Anterior cingulate cortex (tissue), 58 donors: ENCODE data around the gene NME4.

ENCODE experiments used
- DNase-seq, 58 donors: peaks; one replicate each; lab custom pipeline; 2025; lab: John Stamatoyannopoulos, UW

The NME4 gene

DNA sequence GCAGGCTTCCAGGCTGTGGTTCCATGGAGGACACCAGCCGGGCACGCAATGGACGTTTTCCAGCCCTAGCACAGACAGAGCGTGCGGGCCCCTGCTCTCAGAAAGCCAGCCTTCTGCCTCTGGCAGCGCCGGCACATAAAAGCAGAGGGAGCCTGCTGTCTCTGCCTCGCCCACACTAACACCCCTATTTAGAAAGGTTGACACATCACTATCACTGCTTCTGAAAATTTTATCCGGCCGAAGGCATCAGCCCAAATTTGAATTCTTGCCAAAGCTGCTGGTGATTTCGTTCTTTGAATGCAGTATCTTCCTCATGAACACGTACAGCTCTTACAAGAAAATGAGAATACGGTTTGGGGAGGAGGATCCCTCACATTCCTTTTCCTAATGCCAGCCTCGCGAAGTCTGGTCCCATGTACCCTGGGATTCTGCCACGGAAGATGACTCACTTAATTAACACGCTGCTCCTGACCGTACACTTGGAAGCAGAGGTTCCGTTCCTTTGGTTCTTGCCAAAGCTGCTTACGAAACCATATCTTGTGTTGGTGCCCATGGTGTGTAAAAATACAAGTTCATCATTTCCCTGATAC, 27.1 kb downstream of the NME4 start:
- DNase-seq, result peak in 51 of 58 donors; percentile 26 to 87 (median 58)

DNA sequence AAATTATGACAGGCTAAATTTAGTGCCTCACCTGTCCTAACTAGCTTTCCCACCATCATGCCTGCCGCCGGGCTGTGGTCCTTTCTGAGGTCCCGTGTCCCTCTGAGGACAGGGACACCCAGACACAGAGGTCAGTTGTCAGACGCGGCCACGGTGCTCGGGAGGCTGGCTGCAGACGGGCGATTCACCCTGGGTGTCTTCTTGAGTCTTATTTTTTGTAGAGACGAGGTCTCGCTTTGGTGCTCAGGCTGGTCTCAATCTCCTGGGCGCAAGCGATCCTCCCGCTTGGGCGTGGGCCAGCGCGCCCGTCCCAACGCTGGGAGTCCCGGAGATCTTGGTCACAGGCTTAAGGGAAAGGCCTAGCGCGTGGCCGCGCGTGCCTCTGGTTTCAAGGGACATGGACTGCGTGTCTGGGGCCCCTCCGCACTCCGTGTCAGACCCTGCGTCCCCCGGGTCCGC, 27.7 kb downstream of the NME4 start:
- DNase-seq, result peak in 26 of 58 donors; percentile 27 to 70 (median 52)

DNA sequence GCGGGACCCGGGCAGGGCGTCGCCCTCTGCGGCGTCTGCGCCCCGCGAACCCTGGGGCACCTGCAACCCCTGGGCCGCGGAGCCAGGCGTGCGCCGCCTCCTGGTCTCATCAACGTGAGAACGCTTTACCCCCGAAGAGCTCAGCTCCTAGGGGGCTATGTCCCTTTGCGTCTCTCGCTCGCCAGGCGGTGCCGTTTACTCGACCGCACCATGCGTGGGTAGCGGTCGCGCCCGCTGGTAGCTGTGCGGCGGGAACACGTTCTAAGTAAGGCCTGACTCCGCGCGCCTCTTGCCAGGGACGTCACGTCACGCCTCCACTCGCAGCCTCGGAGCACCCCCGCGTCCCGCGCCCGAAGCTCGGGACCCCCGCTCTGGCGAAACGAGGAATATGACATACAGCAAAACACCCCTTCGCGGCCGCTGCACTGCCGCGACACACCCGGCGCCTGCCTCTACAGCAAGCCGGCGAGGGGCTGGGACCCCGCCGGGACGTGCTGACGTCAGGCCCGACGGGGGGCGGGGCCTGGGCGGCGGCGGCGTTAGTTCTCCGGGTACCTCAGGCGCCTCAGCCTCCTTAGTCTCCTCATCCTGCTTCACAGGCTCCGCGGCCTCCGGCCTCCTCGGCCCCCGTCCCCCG, 28.2 kb downstream of the NME4 start, which contains the start of gene RAB11FIP3:
Gene RAB11FIP3 (plus strand): TSS at position 568 of the 637 bp plus-strand sequence. CDS start 358 bp downstream, outside the sequence.
- DNase-seq, result peak; percentile 38 to 92 (median 82)

GRCh38 chr16:425740-426114, 28.7 kb downstream of the NME4 start:
- DNase-seq, result peak in 1 of 58 donors; percentile 42

DNA sequence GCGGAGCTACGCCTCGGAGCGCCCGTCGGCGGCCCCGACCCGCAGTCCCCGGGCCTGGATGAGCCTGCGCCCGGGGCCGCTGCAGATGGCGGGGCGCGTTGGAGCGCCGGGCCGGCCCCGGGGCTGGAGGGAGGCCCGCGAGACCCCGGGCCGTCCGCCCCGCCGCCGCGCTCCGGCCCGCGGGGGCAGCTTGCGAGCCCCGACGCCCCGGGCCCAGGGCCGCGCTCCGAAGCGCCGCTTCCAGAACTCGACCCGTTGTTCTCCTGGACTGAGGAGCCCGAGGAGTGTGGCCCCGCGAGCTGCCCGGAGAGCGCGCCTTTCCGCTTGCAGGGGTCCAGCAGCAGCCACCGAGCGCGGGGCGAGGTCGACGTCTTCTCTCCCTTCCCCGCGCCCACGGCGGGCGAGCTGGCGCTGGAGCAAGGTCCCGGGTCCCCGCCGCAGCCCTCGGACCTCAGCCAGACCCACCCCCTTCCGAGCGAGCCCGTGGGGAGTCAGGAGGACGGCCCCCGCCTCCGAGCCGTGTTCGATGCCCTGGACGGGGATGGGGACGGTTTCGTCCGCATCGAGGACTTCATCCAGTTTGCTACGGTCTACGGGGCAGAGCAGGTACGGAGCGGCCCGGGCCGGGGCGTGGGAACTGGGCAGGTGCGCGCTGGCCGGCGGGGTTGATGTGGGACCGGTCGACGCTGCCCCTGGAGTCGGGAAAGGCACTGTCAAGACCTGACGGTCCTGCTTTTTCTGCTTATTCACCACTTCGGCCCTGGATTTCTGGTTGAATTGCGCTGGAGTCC, 29.3 kb downstream of the NME4 start:
- peak in 1 of 58 donors; percentile 22 for DNase-seq

- DNase-seq, result peak in 8 of 58 donors; percentile 4 to 25 (median 20)
Measured at GRCh38 chr16:426906-427249, 29.9 kb downstream of the NME4 start.

- no peak for DNase-seq
Measured at GRCh38 chr16:427250-427649, 30.3 kb downstream of the NME4 start.

- DNase-seq, result no peak
Measured at GRCh38 chr16:430904-431303, 33.9 kb downstream of the NME4 start.

DNA sequence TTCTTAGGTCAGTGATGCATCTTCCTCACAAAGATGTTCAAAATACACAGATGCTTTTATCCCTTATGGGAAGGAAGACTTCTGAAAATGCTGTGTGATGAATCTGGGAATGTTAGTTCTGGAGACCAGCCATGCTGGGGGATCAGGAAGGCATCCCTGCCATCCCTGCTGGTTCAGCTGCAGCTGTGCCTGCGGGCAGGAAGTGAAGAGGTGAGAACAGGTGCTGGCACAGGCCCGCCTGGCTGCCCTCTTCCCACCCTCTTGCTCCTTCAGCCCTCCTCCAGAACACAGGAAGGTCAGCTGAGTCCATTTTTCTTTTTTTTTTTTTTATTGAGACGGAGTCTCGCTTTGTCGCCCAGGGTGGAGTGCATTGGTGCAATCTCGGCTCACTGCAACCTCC, 43.6 kb downstream of the NME4 start:
- no peak for DNase-seq

GRCh38 chr16:441447-441846, 44.4 kb downstream of the NME4 start:
- no peak for DNase-seq

DNA sequence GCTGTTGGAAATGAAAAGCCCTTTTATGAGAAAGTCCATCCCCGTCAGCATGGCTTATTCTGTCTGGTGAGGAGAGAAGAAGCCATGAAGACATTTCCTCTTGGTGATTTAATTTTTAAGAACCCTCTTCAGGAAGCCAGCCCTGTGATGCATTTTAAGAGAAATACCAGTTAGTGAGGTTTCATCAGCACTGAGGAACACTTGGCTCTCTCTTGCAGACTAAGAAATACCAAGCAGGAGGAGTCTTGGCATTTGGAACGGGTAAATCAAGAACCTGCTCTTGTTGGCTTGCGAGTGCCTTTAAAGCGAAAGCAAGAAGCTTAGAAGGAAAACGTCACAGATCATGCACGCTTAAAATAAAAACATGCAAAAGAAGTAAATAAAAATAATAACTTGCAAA, 46.0 kb downstream of the NME4 start:
- DNase-seq, result peak in 1 of 58 donors; percentile 29

GRCh38 chr16:444027-444426, 47.0 kb downstream of the NME4 start:
- no peak for DNase-seq

GRCh38 chr16:445566-445965, 48.6 kb downstream of the NME4 start:
- DNase-seq, result no peak
